GM12878 (cell line): ENCODE data around the gene ZCCHC24. TPM values are rescaled to one million over a fixed set of nuclear protein-coding genes. Genes with fewer than 3 reads are reported as not detected.

Experiments
- ATAC-seq: fragments of 200-7000 bp; cut with Tn5 transposase; 3 replicates; pipeline ENCODE4 v1.9.1; 2020; ENCODE audit warnings: mild to moderate bottlenecking, moderate library complexity
- BruUV-seq: library from RNA; stranded (reverse); fragments of 400-500 nt; replicated peaks from 2 replicates; lab custom pipeline; 2021; lab: Mats Ljungman, UMichigan
- CTCF ChIA-PET: fragments of 300-600 bp; sonication (Branson Sonifier 250); formaldehyde crosslinking; extraction: SDS; loops from one replicate; lab custom pipeline; 2021; ENCODE audit warnings: inconsistent platforms; lab: Yijun Ruan, JAX
- POLR2A ChIA-PET: fragments of 350-600 bp; formaldehyde crosslinking; extraction: SDS; loops from one replicate; lab custom pipeline; 2021; ENCODE audit warnings: inconsistent platforms; lab: Charles Lee
- RAD21 ChIA-PET: fragments of 300-600 bp; sonication (Branson Sonifier 250); formaldehyde crosslinking; loops from one replicate; lab custom pipeline; 2023; ENCODE audit warnings: antibody characterized with exemption; ENCODE audit not compliant: unreplicated experiment; lab: Charles Lee
- SMC1A ChIA-PET: fragments of 300-600 bp; sonication (Branson Sonifier 250); formaldehyde crosslinking; loops from one replicate; lab custom pipeline; 2023; ENCODE audit not compliant: unreplicated experiment, uncharacterized antibody; lab: Charles Lee
- DNase-seq: peaks from one replicate; pipeline ENCODE4 v3.0.0-alpha.2; 2011; ENCODE audit warnings: low read depth, low spot score
- FAIRE-seq: peaks from 3 replicates; lab custom pipeline; 2011; peaks lifted over from hg19 to GRCh38; lab: Jason Lieb, UNC
- H2AFZ ChIP-seq: 2 replicates; pipeline ENCODE4 v1.6.0; 2011; ENCODE audit warnings: low read depth, low read length, control low read depth; ENCODE audit not compliant: control insufficient read depth
- H3K27ac ChIP-seq: 2 replicates; pipeline ENCODE4 v1.5.1; 2011; ENCODE audit warnings: control low read depth; ENCODE audit not compliant: control insufficient read depth, insufficient read depth
- H3K27me3 ChIP-seq, 2 experiments: replicated peaks in 1 of 2; 2 replicates each; pipeline versions ENCODE4 v1.6.0 to v1.6.1; 2011; ENCODE audit warnings: low read length in 1 of 2; ENCODE audit not compliant: control insufficient read depth in 2 of 2, insufficient read depth in 2 of 2
- H3K36me3 ChIP-seq, 2 experiments: 2 replicates each; pipeline ENCODE4 v1.5.1; 2011; ENCODE audit warnings: low read length in 1 of 2; ENCODE audit not compliant: control insufficient read depth in 2 of 2, insufficient read depth in 2 of 2
- H3K4me1 ChIP-seq: 2 replicates; pipeline ENCODE4 v1.6.1; 2011; ENCODE audit warnings: mild to moderate bottlenecking, low read length, moderate library complexity, mixed read lengths; ENCODE audit not compliant: control insufficient read depth, insufficient read depth
- H3K4me2 ChIP-seq: 2 replicates; pipeline ENCODE4 v1.6.0; 2011; ENCODE audit warnings: control low read depth; ENCODE audit not compliant: control insufficient read depth, insufficient read depth
- H3K4me3 ChIP-seq: fragments of 200-600 bp; sonication (generic); 2 replicates; pipeline ENCODE4 v1.5.1; 2016
- H3K79me2 ChIP-seq: 2 replicates; pipeline ENCODE4 v1.6.0; 2011; ENCODE audit warnings: low read length; ENCODE audit not compliant: control insufficient read depth, insufficient read depth
- H3K9ac ChIP-seq: 2 replicates; pipeline ENCODE4 v1.8.0; 2011; ENCODE audit warnings: low read length, control low read depth, mixed read lengths; ENCODE audit not compliant: control insufficient read depth, insufficient read depth
- H3K9me3 ChIP-seq: replicated peaks from 3 replicates; pipeline ENCODE4 v1.5.1; 2011; ENCODE audit warnings: mild to moderate bottlenecking, low read length; ENCODE audit not compliant: control insufficient read depth, insufficient read depth
- H4K20me1 ChIP-seq: 2 replicates; pipeline ENCODE4 v1.6.0; 2011; ENCODE audit not compliant: control insufficient read depth, insufficient read depth
- ASH2L ChIP-seq: fragments of 300-600, 200-600 bp; sonication (generic); IDR thresholded peaks from 2 replicates; pipeline ENCODE4 v1.6.1; 2017; ENCODE audit warnings: low read depth, mild to moderate bottlenecking, borderline replicate concordance
- ATF2 ChIP-seq: IDR thresholded peaks from 2 replicates; pipeline ENCODE4 v1.6.1; 2012; ENCODE audit warnings: low read length, inconsistent platforms
- BCL11A ChIP-seq: IDR thresholded peaks from 2 replicates; pipeline ENCODE4 v1.6.1; 2011; ENCODE audit warnings: low read depth, low read length
- CREM ChIP-seq: IDR thresholded peaks from 2 replicates; pipeline ENCODE4 v1.6.1; 2014; ENCODE audit warnings: antibody characterized with exemption, low read depth
- DPF2 ChIP-seq: fragments of 450-650 bp; IDR thresholded peaks from 2 replicates; pipeline ENCODE4 v1.6.1; 2017; ENCODE audit warnings: mild to moderate bottlenecking
- EED ChIP-seq: sonication (generic); IDR thresholded peaks from 2 replicates; pipeline ENCODE4 v1.6.1; 2016; ENCODE audit warnings: antibody characterized with exemption, low read depth
- EGR1 ChIP-seq, 2 experiments: IDR thresholded peaks; 1 replicate in 1 of 2; 2 replicates in 1 of 2; pipeline ENCODE4 v1.6.1; 2011 to 2012; ENCODE audit warnings: low read depth in 2 of 2, low read length in 2 of 2, borderline replicate concordance in 1 of 2, mild to moderate bottlenecking in 1 of 2, moderate library complexity in 1 of 2
- FOXM1 ChIP-seq: IDR thresholded peaks from 2 replicates; pipeline ENCODE4 v1.6.1; 2012; ENCODE audit warnings: low read depth, mild to moderate bottlenecking, inconsistent platforms, low read length, moderate library complexity
- IKZF1 ChIP-seq: fragments of 450-650 bp; conservative IDR thresholded peaks from 2 replicates; pipeline ENCODE4 v1.6.1; 2017; ENCODE audit warnings: antibody characterized with exemption, mild to moderate bottlenecking
- IKZF2 ChIP-seq, 2 experiments: fragments of 450-650 bp; IDR thresholded peaks; 2 replicates each; pipeline ENCODE4 v1.6.1; 2017; ENCODE audit warnings: mild to moderate bottlenecking in 2 of 2, moderate library complexity in 2 of 2
- NR2F1 ChIP-seq: fragments of 450-650 bp; conservative IDR thresholded peaks from 2 replicates; pipeline ENCODE4 v1.6.1; 2017; ENCODE audit warnings: mild to moderate bottlenecking
- PAX5 ChIP-seq: IDR thresholded peaks from 2 replicates; pipeline ENCODE4 v1.6.1; 2011; ENCODE audit warnings: low read depth, low read length, borderline replicate concordance
- POLR2A ChIP-seq: IDR thresholded peaks from 2 replicates; pipeline ENCODE4 v1.6.1; 2011; ENCODE audit warnings: low read depth, mild to moderate bottlenecking, low read length
- POLR2AphosphoS5 ChIP-seq: IDR thresholded peaks from 2 replicates; pipeline ENCODE4 v1.6.1; 2011; ENCODE audit warnings: mild to moderate bottlenecking, low read length, inconsistent platforms
- RFX5 ChIP-seq: IDR thresholded peaks from 2 replicates; pipeline ENCODE4 v1.6.1; 2011; ENCODE audit warnings: low read depth, low read length, improper control_type of control experiment
- RUNX3 ChIP-seq: IDR thresholded peaks from 2 replicates; pipeline ENCODE4 v1.6.1; 2012; ENCODE audit warnings: low read length, inconsistent platforms
- SKIL ChIP-seq: fragments of 450-650 bp; IDR thresholded peaks from 2 replicates; pipeline ENCODE4 v1.6.1; 2017; ENCODE audit warnings: mild to moderate bottlenecking, low read depth, inconsistent platforms; ENCODE audit not compliant: poor library complexity, severe bottlenecking
- STAT3 ChIP-seq: IDR thresholded peaks from 2 replicates; pipeline ENCODE4 v1.6.1; 2011; ENCODE audit warnings: low read depth, low read length, improper control_type of control experiment
- WGBS: methylation state at CpG from one replicate; pipeline ENCODE4 v1.1.6; 2016; ENCODE audit warnings: low lambda C conversion rate; ENCODE audit not compliant: insufficient replicate concordance, insufficient coverage; ENCODE audit errors: missing lambda C conversion rate; 5-methylcytosine and 5-hydroxymethylcytosine counted together
- in situ Hi-C: fragments of 300-500 bp; cut with MboI; formaldehyde crosslinking; loops from 9 replicates; pipeline ENCODE4 v1.14.3; 2018; ENCODE audit warnings: mixed read lengths
- intact Hi-C: fragments of 100-400 bp; cut with micrococcal nuclease; formaldehyde crosslinking; loops from one replicate; pipeline ENCODE4 v1.14.2; 2022; ENCODE audit not compliant: unreplicated experiment
- polyA plus RNA-seq, 11 experiments: library from polyadenylated mRNA; depleted of rRNA in 4 of 11; unstranded in 6 of 11; stranded (reverse) in 5 of 11; fragments of >200 nt; fragmentation: Nextera tagmentation in 4 of 11; fragmentation: Illumina TruSeq in 1 of 11; extraction: Ambion mirVana in 4 of 11; extraction: Trizol in 1 of 11; gene quantifications; 1 replicate in 1 of 11; 2 replicates in 10 of 11; pipeline versions ENCODE4 v1.2.1 to v1.2.3, GENCODE V29; 2011 to 2016; ENCODE audit warnings: inconsistent platforms in 2 of 11, missing spikeins in 2 of 11, low read depth in 1 of 11
- total RNA-seq, 4 experiments: library from RNA; depleted of rRNA in 3 of 4; stranded (reverse); fragments of >200 nt in 3 of 4; fragmentation: Illumina TruSeq in 1 of 4; extraction: Trizol in 1 of 4; gene quantifications; 2 replicates each; pipeline versions ENCODE4 v1.2.1 to v1.2.3, GENCODE V29; 2013 to 2021
- TF ChIP-seq, protein P1 (sequence below): IDR thresholded peaks from 2 replicates; pipeline ENCODE4 v1.6.1; 2011; ENCODE audit warnings: borderline replicate concordance, low read depth, mild to moderate bottlenecking, moderate library complexity, low read length; ENCODE audit not compliant: insufficient read depth, poor library complexity, severe bottlenecking
- TF ChIP-seq, protein P2 (sequence below): IDR thresholded peaks from 2 replicates; pipeline ENCODE4 v1.6.1; 2011; ENCODE audit warnings: mild to moderate bottlenecking, low read depth, low read length, moderate library complexity; ENCODE audit not compliant: insufficient replicate concordance

Gene ZCCHC24
- total and polyA plus RNA-seq, 10 of the 15 experiments (the other 5 are each of a cell fraction or from before 2014, with no cell fraction given): 0.02 to 0.62 (median 0.04) TPM; not detected in 4

- Histone ChIP-seq H3K4me3 (no peak overlapping the region), H4K20me1 (no peaks in the 10 kb centered on the region; the same call in 1 of the 2 replicates), H3K27me3 (no peaks in the 10 kb centered on the region), H3K36me3 (peaks cover 27 to 32% of the 10 kb centered on the region in 2 experiments), H3K27ac (no peak overlapping the region), H3K4me2 (no peak overlapping the region), H3K79me2 (peaks cover 11% of the 10 kb centered on the region), H3K9me3 (no peaks in the 10 kb centered on the region; the same call in 2 of the 3 replicates), H3K9ac (no peak overlapping the region), H3K4me1 (peaks cover 19% of the 10 kb centered on the region), H2AFZ (no peak overlapping the region)
- POLR2A ChIA-PET: no interaction called here
- in situ Hi-C loops: no loop called here
- 59% methylated on average over 5 of the region's 5 CpGs for WGBS
- SMC1A ChIA-PET: interaction anchor here (1.5 kb wide), 1 partner anchor 18 kb away, joined by 5 read pairs; no protein-coding TSS in a partner anchor
- BruUV-seq: no TSS peak
- no peak for TF ChIP-seq EGR1 (IDR thresholded peaks at IDR 0.05; ENCODE audit: borderline replicate concordance in 1 of 2, low read depth in 2 of 2, low read length in 2 of 2)
- peak; percentile 49; the same call in 1 of the 2 replicates for TF ChIP-seq EED
- peak; percentile 50; the same call in 1 of the 2 replicates for TF ChIP-seq BCL11A
- TF ChIP-seq FOXM1: 0 out of 2 replicates have a peak, but pooled peaks have one; percentile 28
- TF ChIP-seq, protein P1, sequence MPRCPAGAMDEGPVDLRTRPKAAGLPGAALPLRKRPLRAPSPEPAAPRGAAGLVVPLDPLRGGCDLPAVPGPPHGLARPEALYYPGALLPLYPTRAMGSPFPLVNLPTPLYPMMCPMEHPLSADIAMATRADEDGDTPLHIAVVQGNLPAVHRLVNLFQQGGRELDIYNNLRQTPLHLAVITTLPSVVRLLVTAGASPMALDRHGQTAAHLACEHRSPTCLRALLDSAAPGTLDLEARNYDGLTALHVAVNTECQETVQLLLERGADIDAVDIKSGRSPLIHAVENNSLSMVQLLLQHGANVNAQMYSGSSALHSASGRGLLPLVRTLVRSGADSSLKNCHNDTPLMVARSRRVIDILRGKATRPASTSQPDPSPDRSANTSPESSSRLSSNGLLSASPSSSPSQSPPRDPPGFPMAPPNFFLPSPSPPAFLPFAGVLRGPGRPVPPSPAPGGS: no peak
- peak in 1 of 2 experiments; percentile 45; a peak in 1 of 4 replicates for TF ChIP-seq IKZF2 (IDR thresholded peaks at IDR 0.05)
- peak; percentile 46 for TF ChIP-seq IKZF1
- no peak for TF ChIP-seq STAT3
- TF ChIP-seq DPF2: 0 out of 2 replicates have a peak, but pooled peaks have one; percentile 32
- peak; percentile 54 for TF ChIP-seq RUNX3
- peak; percentile 30 for TF ChIP-seq POLR2A
- TF ChIP-seq RFX5: no peak
- TF ChIP-seq ASH2L: no peak
- TF ChIP-seq ATF2: 0 out of 2 replicates have a peak, but pooled peaks have one; percentile 47
- TF ChIP-seq, protein P2, sequence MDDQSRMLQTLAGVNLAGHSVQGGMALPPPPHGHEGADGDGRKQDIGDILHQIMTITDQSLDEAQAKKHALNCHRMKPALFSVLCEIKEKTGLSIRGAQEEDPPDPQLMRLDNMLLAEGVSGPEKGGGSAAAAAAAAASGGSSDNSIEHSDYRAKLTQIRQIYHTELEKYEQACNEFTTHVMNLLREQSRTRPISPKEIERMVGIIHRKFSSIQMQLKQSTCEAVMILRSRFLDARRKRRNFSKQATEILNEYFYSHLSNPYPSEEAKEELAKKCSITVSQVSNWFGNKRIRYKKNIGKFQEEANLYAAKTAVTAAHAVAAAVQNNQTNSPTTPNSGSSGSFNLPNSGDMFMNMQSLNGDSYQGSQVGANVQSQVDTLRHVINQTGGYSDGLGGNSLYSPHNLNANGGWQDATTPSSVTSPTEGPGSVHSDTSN: no peak
- TF ChIP-seq POLR2AphosphoS5: peak; percentile 30; the same call in 1 of the 2 replicates
- no peak for TF ChIP-seq SKIL
- 0 out of 2 replicates have a peak, but pooled peaks have one; percentile 33 for TF ChIP-seq NR2F1
- no peak for TF ChIP-seq PAX5
- 0 out of 2 replicates have a peak, but pooled peaks have one; percentile 13 for TF ChIP-seq CREM
- intact Hi-C loops: no loop called here
- ATAC-seq: peak; percentile 33
- RAD21 ChIA-PET: interaction anchor here (1.0 kb wide), 1 partner anchor 32 kb away, joined by 3 read pairs; no protein-coding TSS in a partner anchor
- no peak for FAIRE-seq
- DNase-seq: no peak
- CTCF ChIA-PET: interaction anchor here (0.9 to 4.8 kb wide), 2 partner anchors 13 to 18 kb away, joined by 3 to 24 read pairs; no protein-coding TSS in a partner anchor
Measured at GRCh38 chr10:79356104-79356503, 89.3 kb downstream of the ZCCHC24 start.
